ENCODE results near the gene KREMEN1. TPM values are rescaled to one million over a fixed set of nuclear protein-coding genes. Genes with fewer than 3 reads are reported as not detected.
A peak's percentile ranks its signal among the peaks of the same experiment; 100 is the strongest.

KREMEN1 gene
- total RNA-seq, 1 donor from 2014 or later, result 23.5 TPM

DNA sequence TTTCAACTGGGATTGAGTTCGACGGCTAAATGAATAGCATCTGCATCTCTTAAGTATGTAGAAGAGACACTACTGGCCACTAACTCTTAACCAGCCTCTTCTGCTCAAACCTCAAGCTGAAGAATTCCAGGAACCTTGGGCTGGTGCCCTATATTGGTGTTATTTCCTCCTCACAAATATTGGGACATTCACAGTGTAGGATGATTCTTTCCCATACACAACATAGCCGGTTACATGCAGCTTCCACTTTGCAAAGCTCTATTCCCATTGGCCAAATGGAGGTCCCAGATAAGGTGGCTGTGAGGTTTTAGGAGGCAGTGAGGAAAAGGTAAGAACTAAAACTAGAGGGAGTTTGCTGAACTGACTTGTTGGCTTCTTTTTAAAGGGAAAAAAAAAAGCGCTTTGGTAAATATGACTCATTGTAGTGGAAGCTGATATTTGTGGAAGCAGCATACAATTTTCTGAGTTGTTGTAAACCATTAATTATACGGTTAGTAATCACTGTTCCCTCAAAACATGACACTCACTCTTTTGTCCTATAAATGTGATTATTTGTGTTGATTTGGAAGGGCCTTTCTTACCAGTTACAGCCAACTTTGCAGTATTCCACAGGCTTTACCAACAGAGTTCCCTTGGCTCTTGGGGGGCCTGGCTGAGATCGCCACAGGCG is 28.8 kb upstream of the KREMEN1 start:
- Histone ChIP-seq H3K36me3 (peaks cover 40% of the 10 kb centered on the region), H3K4me3 (no peak overlapping the region), H3K9me3 (no peaks in the 10 kb centered on the region), H3K27me3 (ENCODE audit: low read depth) (no peaks in the 10 kb centered on the region), H3K27ac (peak overlapping the region; percentile 60), H3K4me1 (peaks cover 33% of the 10 kb centered on the region)
- TF ChIP-seq, protein P1, sequence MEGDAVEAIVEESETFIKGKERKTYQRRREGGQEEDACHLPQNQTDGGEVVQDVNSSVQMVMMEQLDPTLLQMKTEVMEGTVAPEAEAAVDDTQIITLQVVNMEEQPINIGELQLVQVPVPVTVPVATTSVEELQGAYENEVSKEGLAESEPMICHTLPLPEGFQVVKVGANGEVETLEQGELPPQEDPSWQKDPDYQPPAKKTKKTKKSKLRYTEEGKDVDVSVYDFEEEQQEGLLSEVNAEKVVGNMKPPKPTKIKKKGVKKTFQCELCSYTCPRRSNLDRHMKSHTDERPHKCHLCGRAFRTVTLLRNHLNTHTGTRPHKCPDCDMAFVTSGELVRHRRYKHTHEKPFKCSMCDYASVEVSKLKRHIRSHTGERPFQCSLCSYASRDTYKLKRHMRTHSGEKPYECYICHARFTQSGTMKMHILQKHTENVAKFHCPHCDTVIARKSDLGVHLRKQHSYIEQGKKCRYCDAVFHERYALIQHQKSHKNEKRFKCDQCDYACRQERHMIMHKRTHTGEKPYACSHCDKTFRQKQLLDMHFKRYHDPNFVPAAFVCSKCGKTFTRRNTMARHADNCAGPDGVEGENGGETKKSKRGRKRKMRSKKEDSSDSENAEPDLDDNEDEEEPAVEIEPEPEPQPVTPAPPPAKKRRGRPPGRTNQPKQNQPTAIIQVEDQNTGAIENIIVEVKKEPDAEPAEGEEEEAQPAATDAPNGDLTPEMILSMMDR (IDR thresholded peaks at IDR 0.05), result no peak
- ATAC-seq, result no peak
- DNase-seq, result no peak
- intact Hi-C loops (cut with DNase I), result loop anchor here (10.0 kb wide), 1 partner anchor 189 kb away; no protein-coding TSS in a partner anchor

DNA sequence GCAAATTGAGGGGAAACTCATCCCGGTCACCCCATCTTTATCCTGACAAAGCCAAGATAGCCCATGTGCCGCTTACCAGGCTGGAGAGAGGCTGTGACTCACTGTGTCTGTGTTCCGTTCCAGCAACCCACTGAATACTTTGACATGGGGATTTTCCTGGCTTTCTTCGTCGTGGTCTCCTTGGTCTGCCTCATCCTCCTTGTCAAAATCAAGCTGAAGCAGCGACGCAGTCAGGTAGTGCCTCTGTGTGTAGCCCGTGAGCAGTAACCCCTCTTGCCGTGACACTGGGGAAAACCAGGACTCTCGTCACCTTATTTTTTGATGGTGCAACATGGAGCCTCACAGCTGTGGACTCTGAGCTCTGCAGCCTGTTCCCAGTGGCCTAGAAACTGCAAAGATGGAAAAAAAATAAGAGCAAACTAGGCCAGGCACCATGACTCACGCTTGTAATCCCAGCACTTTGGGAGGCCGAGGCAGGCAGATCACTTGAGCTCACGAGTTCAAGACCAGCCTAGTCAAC is 28.1 kb upstream of the KREMEN1 start:
- DNase-seq, result no peak
- H3K4me1 ChIP-seq, result peaks cover 33% of the 10 kb centered on the region
- intact Hi-C loops (cut with DNase I), result loop anchor here (10.0 kb wide), 1 partner anchor 190 kb away; no protein-coding TSS in a partner anchor
- no peaks in the 10 kb centered on the region for H3K27me3 ChIP-seq (ENCODE audit: low read depth)
- H3K4me3 ChIP-seq, result no peak overlapping the region
- ATAC-seq, result no peak
- TF ChIP-seq, protein P1 (IDR thresholded peaks at IDR 0.05), result no peak
- peak overlapping the region; percentile 60 for H3K27ac ChIP-seq
- no peaks in the 10 kb centered on the region for H3K9me3 ChIP-seq
- peaks cover 47% of the 10 kb centered on the region for H3K36me3 ChIP-seq

DNA sequence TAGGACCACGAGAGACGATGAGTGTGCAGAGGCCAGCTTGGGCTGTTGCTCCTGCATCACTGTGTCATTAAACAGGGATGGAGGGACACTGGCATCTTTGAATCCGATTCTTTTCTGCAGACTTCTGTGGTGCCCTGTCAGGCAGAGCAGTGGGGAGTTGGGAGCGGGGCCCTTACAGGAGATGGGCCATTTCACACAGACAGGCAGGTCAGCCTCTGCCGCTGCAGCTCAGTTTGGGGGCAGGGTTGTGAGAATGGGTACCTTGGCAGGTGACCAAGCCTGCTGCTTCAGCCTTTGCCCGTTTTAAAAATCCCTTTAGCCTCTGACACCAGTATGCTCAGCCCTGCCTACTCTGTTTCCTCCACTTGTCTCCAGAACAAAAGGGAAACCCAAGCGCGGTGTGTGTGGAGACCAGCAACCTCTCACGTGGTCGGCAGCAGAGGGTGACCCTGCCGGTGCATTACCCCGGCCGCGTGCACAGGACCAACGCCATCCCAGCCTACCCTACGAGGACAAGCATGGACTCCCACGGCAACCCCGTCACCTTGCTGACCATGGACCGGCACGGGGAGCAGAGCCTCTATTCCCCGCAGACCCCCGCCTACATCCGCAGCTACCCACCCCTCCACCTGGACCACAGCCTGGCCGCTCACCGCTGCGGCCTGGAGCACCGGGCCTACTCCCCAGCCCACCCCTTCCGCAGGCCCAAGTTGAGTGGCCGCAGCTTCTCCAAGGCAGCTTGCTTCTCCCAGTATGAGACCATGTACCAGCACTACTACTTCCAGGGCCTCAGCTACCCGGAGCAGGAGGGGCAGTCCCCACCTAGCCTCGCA is 23.8 kb upstream of the KREMEN1 start:
- TF ChIP-seq, protein P1 (IDR thresholded peaks at IDR 0.05), result no peak
- H3K36me3 ChIP-seq, result peaks cover 57% of the 10 kb centered on the region
- no peak overlapping the region for H3K4me3 ChIP-seq
- DNase-seq (no peak), ATAC-seq (no peak)
- no peaks in the 10 kb centered on the region for H3K9me3 ChIP-seq
- no peak overlapping the region for H3K27ac ChIP-seq
- no peaks in the 10 kb centered on the region for H3K27me3 ChIP-seq (ENCODE audit: low read depth)
- H3K4me1 ChIP-seq, result peaks cover 5% of the 10 kb centered on the region
- intact Hi-C loops (cut with DNase I), result loop anchor here (10.0 kb wide), 1 partner anchor 194 kb away; no protein-coding TSS in a partner anchor

DNA sequence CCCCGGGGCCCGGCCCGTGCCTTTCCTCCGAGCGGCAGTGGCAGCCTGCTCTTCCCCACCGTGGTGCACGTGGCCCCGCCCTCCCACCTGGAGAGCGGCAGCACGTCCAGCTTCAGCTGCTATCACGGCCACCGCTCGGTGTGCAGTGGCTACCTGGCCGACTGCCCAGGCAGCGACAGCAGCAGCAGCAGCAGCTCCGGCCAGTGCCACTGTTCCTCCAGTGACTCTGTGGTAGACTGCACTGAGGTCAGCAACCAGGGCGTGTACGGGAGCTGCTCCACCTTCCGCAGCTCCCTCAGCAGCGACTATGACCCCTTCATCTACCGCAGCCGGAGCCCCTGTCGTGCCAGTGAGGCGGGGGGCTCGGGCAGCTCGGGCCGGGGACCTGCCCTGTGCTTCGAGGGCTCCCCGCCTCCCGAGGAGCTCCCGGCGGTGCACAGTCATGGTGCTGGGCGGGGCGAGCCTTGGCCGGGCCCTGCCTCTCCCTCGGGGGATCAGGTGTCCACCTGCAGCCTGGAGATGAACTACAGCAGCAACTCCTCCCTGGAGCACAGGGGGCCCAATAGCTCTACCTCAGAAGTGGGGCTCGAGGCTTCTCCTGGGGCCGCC is 23.1 kb upstream of the KREMEN1 start:
- Histone ChIP-seq H3K9me3 (no peaks in the 10 kb centered on the region), H3K27ac (no peak overlapping the region), H3K4me3 (no peak overlapping the region), H3K36me3 (peaks cover 50% of the 10 kb centered on the region), H3K4me1 (no peaks in the 10 kb centered on the region), H3K27me3 (ENCODE audit: low read depth) (no peaks in the 10 kb centered on the region)
- TF ChIP-seq, protein P1 (IDR thresholded peaks at IDR 0.05), result no peak
- intact Hi-C loops (cut with DNase I), result loop anchor here (10.0 kb wide), 1 partner anchor 195 kb away; no protein-coding TSS in a partner anchor
- ATAC-seq (no peak), DNase-seq (no peak)

DNA sequence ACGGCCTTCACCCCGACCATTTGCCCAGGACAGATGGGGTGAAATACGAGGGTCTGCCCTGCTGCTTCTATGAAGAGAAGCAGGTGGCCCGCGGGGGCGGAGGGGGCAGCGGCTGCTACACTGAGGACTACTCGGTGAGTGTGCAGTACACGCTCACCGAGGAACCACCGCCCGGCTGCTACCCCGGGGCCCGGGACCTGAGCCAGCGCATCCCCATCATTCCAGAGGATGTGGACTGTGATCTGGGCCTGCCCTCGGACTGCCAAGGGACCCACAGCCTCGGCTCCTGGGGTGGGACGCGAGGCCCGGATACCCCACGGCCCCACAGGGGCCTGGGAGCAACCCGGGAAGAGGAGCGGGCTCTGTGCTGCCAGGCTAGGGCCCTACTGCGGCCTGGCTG is 22.4 kb upstream of the KREMEN1 start:
- intact Hi-C loops (cut with DNase I), result no loop called here
- H3K36me3 ChIP-seq, result peaks cover 47% of the 10 kb centered on the region
- no peak for ATAC-seq

More for the DNA sequence above, 22.4 kb upstream of the KREMEN1 start:
- Histone ChIP-seq H3K4me3 (no peak overlapping the region), H3K27ac (no peak overlapping the region), H3K27me3 (ENCODE audit: low read depth) (no peaks in the 10 kb centered on the region), H3K9me3 (no peaks in the 10 kb centered on the region), H3K4me1 (no peaks in the 10 kb centered on the region)
- no peak for DNase-seq
- TF ChIP-seq, protein P1 (IDR thresholded peaks at IDR 0.05), result no peak
